ENCODE data around the gene FADS2.

DNA sequence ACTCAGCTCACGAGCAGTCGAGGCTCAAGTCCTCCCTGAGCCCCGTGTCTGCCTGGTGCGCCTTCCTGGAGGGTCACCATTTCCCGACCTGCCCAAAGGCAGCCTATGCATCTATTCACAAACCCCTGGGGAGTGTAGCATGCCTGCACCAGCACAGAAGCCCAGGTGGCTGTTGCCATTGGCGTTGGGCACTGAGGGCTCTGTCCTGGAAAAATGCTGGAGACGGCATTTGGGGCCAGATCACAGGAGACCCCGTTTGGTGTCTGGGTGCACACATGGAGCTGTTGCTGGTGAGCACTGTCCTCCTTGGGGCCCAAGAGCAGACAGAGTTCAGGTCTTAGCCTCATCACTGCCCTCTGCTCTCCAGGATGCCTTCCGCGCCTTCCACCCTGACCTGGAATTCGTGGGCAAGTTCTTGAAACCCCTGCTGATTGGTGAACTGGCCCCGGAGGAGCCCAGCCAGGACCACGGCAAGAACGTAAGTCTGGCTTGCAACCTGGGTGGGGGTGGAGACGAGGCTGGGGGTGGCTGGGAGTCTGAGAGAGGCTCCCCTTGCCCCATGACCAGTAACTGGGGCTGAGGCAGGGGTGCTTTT is 9.4 kb downstream of the FADS2 start:
- TF ChIP-seq, protein P1, sequence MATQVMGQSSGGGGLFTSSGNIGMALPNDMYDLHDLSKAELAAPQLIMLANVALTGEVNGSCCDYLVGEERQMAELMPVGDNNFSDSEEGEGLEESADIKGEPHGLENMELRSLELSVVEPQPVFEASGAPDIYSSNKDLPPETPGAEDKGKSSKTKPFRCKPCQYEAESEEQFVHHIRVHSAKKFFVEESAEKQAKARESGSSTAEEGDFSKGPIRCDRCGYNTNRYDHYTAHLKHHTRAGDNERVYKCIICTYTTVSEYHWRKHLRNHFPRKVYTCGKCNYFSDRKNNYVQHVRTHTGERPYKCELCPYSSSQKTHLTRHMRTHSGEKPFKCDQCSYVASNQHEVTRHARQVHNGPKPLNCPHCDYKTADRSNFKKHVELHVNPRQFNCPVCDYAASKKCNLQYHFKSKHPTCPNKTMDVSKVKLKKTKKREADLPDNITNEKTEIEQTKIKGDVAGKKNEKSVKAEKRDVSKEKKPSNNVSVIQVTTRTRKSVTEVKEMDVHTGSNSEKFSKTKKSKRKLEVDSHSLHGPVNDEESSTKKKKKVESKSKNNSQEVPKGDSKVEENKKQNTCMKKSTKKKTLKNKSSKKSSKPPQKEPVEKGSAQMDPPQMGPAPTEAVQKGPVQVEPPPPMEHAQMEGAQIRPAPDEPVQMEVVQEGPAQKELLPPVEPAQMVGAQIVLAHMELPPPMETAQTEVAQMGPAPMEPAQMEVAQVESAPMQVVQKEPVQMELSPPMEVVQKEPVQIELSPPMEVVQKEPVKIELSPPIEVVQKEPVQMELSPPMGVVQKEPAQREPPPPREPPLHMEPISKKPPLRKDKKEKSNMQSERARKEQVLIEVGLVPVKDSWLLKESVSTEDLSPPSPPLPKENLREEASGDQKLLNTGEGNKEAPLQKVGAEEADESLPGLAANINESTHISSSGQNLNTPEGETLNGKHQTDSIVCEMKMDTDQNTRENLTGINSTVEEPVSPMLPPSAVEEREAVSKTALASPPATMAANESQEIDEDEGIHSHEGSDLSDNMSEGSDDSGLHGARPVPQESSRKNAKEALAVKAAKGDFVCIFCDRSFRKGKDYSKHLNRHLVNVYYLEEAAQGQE (IDR thresholded peaks at IDR 0.05; ENCODE audit: borderline replicate concordance in 1 of 2, low read depth in 1 of 2, low read length in 2 of 2) = no peak
- no peak for TF ChIP-seq ZNF34 (CRISPR knock-in tag; IDR thresholded peaks at IDR 0.05; ENCODE audit: borderline replicate concordance)

Data from HepG2 (cell line).